ENCODE data around the gene MAP3K5. TPM values are rescaled to one million over a fixed set of nuclear protein-coding genes. Genes with fewer than 3 reads are reported as not detected.

The MAP3K5 gene
- total and polyA plus RNA-seq, 9 donors = 37.0 to 217 (median 80.2) TPM

- intact Hi-C loops (cut with DNase I) = no loop called here
- no peaks in the 10 kb centered on the region for H3K9me3 ChIP-seq
- no peaks in the 10 kb centered on the region for H3K36me3 ChIP-seq
- no peak overlapping the region for H3K27ac ChIP-seq
- H3K27me3 ChIP-seq = no peaks in the 10 kb centered on the region
- no peak for TF ChIP-seq CTCF (IDR thresholded peaks at IDR 0.05)
- no peak for TF ChIP-seq POLR2A (IDR thresholded peaks at IDR 0.05)
- TF ChIP-seq EP300 (IDR thresholded peaks at IDR 0.05) = no peak
- 74 to 86% (median 82%) methylated on average over 1 of the region's 1 CpG for WGBS, 3 donors
- no peak overlapping the region for H3K4me3 ChIP-seq
- no peak for DNase-seq
- H3K4me1 ChIP-seq (ENCODE audit: insufficient read depth) = peaks cover 23% of the 10 kb centered on the region
Measured at GRCh38 chr6:136779682-136780081, 12.6 kb downstream of the MAP3K5 start.

- H3K36me3 ChIP-seq = no peaks in the 10 kb centered on the region
- TF ChIP-seq CTCF (IDR thresholded peaks at IDR 0.05) = no peak
- TF ChIP-seq EP300 (IDR thresholded peaks at IDR 0.05) = no peak
- TF ChIP-seq POLR2A (IDR thresholded peaks at IDR 0.05) = no peak
- DNase-seq = no peak
- H3K9me3 ChIP-seq = no peaks in the 10 kb centered on the region
- WGBS, 3 donors = 63 to 72% (median 71%) methylated on average over 3 of the region's 3 CpGs
- no peaks in the 10 kb centered on the region for H3K27me3 ChIP-seq
- intact Hi-C loops (cut with DNase I) = no loop called here
- no peak overlapping the region for H3K27ac ChIP-seq
- H3K4me1 ChIP-seq (ENCODE audit: insufficient read depth) = peaks cover 19% of the 10 kb centered on the region
- no peak overlapping the region for H3K4me3 ChIP-seq
Measured at GRCh38 chr6:136777651-136778050, 14.6 kb downstream of the MAP3K5 start.

- Histone ChIP-seq H3K4me3 (no peak overlapping the region), H3K36me3 (no peaks in the 10 kb centered on the region), H3K27ac (no peak overlapping the region), H3K4me1 (ENCODE audit: insufficient read depth) (peaks cover 18% of the 10 kb centered on the region), H3K9me3 (no peaks in the 10 kb centered on the region), H3K27me3 (no peaks in the 10 kb centered on the region)
- TF ChIP-seq CTCF (IDR thresholded peaks at IDR 0.05) (no peak), POLR2A (IDR thresholded peaks at IDR 0.05) (no peak), EP300 (IDR thresholded peaks at IDR 0.05) (no peak)
- DNase-seq = no peak
- 93 to 98% (median 93%) methylated on average over 2 of the region's 2 CpGs for WGBS, 3 donors
- intact Hi-C loops (cut with DNase I) = no loop called here
Measured at GRCh38 chr6:136775548-136775947, 16.7 kb downstream of the MAP3K5 start.

GRCh38 chr6:136775081-136775480 is 17.2 kb downstream of the MAP3K5 start:
- no peak overlapping the region for H3K27ac ChIP-seq

More at GRCh38 chr6:136775081-136775480, 17.2 kb downstream of the MAP3K5 start:
- 90 to 97% (median 95%) methylated on average over 3 of the region's 3 CpGs for WGBS, 3 donors
- no peak for DNase-seq
- TF ChIP-seq POLR2A (IDR thresholded peaks at IDR 0.05) (no peak), CTCF (IDR thresholded peaks at IDR 0.05) (no peak), EP300 (IDR thresholded peaks at IDR 0.05) (no peak)
- intact Hi-C loops (cut with DNase I) = no loop called here
- no peak overlapping the region for H3K4me3 ChIP-seq
- H3K36me3 ChIP-seq = no peaks in the 10 kb centered on the region
- peaks cover 18% of the 10 kb centered on the region for H3K4me1 ChIP-seq (ENCODE audit: insufficient read depth)
- H3K9me3 ChIP-seq = no peaks in the 10 kb centered on the region
- no peaks in the 10 kb centered on the region for H3K27me3 ChIP-seq
